Naive thymus-derived CD4-positive, alpha-beta T cell (primary cell): ENCODE data around the gene FAM83D. TPM values are rescaled to one million over a fixed set of nuclear protein-coding genes. Genes with fewer than 3 reads are reported as not detected.

Experiments
- polyA plus RNA-seq, 2 donors: library from polyadenylated mRNA; unstranded; fragments of 300-500 nt; fragmentation: Illumina TruSeq; gene quantifications; one replicate each; pipeline ENCODE4 v1.2.3, GENCODE V29; 2021
- total RNA-seq, 6 experiments: library from RNA in 5 of 6; stranded (reverse) in 5 of 6; gene quantifications; 1 replicate in 5 of 6; 2 replicates in 1 of 6; pipeline ENCODE4 v1.2.3 and lab custom pipeline; 2021 to 2026

Gene FAM83D
- total and polyA plus RNA-seq, 7 experiments from 2014 or later, result 0.82 to 11.1 (median 1.8) TPM

Other genes with a start within 250 kb of the FAM83D start
- gene SLC32A1, start 201.9 kb upstream of the FAM83D start, total RNA-seq, result under 1 TPM in 2 of 5 experiments, not detected in 3; 0.19 to 0.24 TPM
- not detected for gene SLC32A1, start 201.9 kb upstream of the FAM83D start, polyA plus RNA-seq
- 10 to 100 TPM in 4 of 5 experiments, 1 to 10 TPM in 1; 8.9 to 20.8 (median 15.2) TPM for gene ACTR5, start 178.0 kb upstream of the FAM83D start, total RNA-seq
- 10 to 100 TPM; 11.3 to 15.1 TPM for gene ACTR5, start 178.0 kb upstream of the FAM83D start, polyA plus RNA-seq
- gene PPP1R16B, start 120.7 kb upstream of the FAM83D start, total RNA-seq, result 10 to 100 TPM; 20.8 to 75.4 (median 22.0) TPM
- 10 to 100 TPM; 11.4 to 19.8 TPM for gene PPP1R16B, start 120.7 kb upstream of the FAM83D start, polyA plus RNA-seq
- gene DHX35, start 35.9 kb downstream of the FAM83D start, total RNA-seq, result 10 to 100 TPM in 4 of 5 experiments, 1 to 10 TPM in 1; 8.0 to 13.3 (median 10.6) TPM
- 1 to 10 TPM; 4.7 to 8.9 TPM for gene DHX35, start 35.9 kb downstream of the FAM83D start, polyA plus RNA-seq